H9 (cell line): Measurements from ENCODE around the gene LRCH1. TPM values are rescaled to one million over a fixed set of nuclear protein-coding genes. Genes with fewer than 3 reads are reported as not detected.

Source experiments
- DNase-seq: peaks from one replicate; pipeline ENCODE4 v3.0.0-alpha.2; 2017
- H2AFZ ChIP-seq: one replicate; pipeline ENCODE4 v1.6.1; 2013; ENCODE audit warnings: mild to moderate bottlenecking, low read length, control low read depth, moderate library complexity
- H2AK5ac ChIP-seq: 2 replicates; pipeline ENCODE4 v1.6.1; 2013; ENCODE audit warnings: low read length, control low read depth, mixed read lengths; ENCODE audit not compliant: insufficient read length
- H2BK120ac ChIP-seq: one replicate; pipeline ENCODE4 v1.6.1; 2013; ENCODE audit warnings: low read depth, mild to moderate bottlenecking, low read length, control low read depth, inconsistent platforms; ENCODE audit not compliant: poor library complexity, severe bottlenecking
- H2BK12ac ChIP-seq: 2 replicates; pipeline ENCODE4 v1.6.1; 2013; ENCODE audit warnings: low read length, control low read depth, mixed read lengths, low read depth; ENCODE audit not compliant: insufficient read length
- H2BK15ac ChIP-seq: 2 replicates; pipeline ENCODE4 v1.6.1; 2013; ENCODE audit warnings: low read depth, low read length, control low read depth
- H2BK20ac ChIP-seq: one replicate; pipeline ENCODE4 v1.6.1; 2013; ENCODE audit warnings: low read depth, mild to moderate bottlenecking, low read length, control low read depth, inconsistent platforms; ENCODE audit not compliant: poor library complexity, severe bottlenecking
- H2BK5ac ChIP-seq: 2 replicates; pipeline ENCODE4 v1.6.1; 2013; ENCODE audit warnings: low read length, control low read depth, mixed read lengths; ENCODE audit not compliant: insufficient read length
- H3K14ac ChIP-seq: 2 replicates; pipeline ENCODE4 v1.6.1; 2013; ENCODE audit warnings: low read length, control low read depth; ENCODE audit not compliant: insufficient read depth
- H3K18ac ChIP-seq: 2 replicates; pipeline ENCODE4 v1.6.1; 2013; ENCODE audit warnings: low read depth, mild to moderate bottlenecking, mixed read lengths, low read length, control low read depth; ENCODE audit not compliant: insufficient read length
- H3K23ac ChIP-seq: 2 replicates; pipeline ENCODE4 v1.6.1; 2013; ENCODE audit warnings: low read length, control low read depth, mixed read lengths, low read depth; ENCODE audit not compliant: insufficient read length
- H3K23me2 ChIP-seq: 2 replicates; pipeline ENCODE4 v1.6.1; 2013; ENCODE audit warnings: low read depth, mild to moderate bottlenecking, mixed read lengths, low read length, control low read depth; ENCODE audit not compliant: insufficient read length, poor library complexity, severe bottlenecking
- H3K27ac ChIP-seq: 2 replicates; pipeline ENCODE4 v1.5.1; 2013; ENCODE audit warnings: low read length, control low read depth, mixed read lengths, low read depth; ENCODE audit not compliant: insufficient read length
- H3K27me3 ChIP-seq: 2 replicates; pipeline ENCODE4 v1.6.1; 2013; ENCODE audit warnings: low read length, control low read depth, inconsistent platforms; ENCODE audit not compliant: insufficient read depth
- H3K4ac ChIP-seq: 2 replicates; pipeline ENCODE4 v1.6.1; 2013; ENCODE audit warnings: low read depth, mild to moderate bottlenecking, control low read depth, inconsistent platforms, low read length, moderate library complexity
- H3K4me1 ChIP-seq: 2 replicates; pipeline ENCODE4 v1.6.1; 2013; ENCODE audit warnings: low read length, control low read depth, inconsistent platforms; ENCODE audit not compliant: insufficient read depth
- H3K4me2 ChIP-seq: 2 replicates; pipeline ENCODE4 v1.6.1; 2013; ENCODE audit warnings: low read length, control low read depth, mixed read lengths; ENCODE audit not compliant: insufficient read length, insufficient read depth
- H3K56ac ChIP-seq: 2 replicates; pipeline ENCODE4 v1.6.1; 2013; ENCODE audit warnings: low read depth, mild to moderate bottlenecking, mixed read lengths, low read length, control low read depth; ENCODE audit not compliant: insufficient read length
- H3K79me1 ChIP-seq: 2 replicates; pipeline ENCODE4 v1.6.1; 2013; ENCODE audit warnings: low read depth, mild to moderate bottlenecking, moderate library complexity, low read length, control low read depth, inconsistent platforms; ENCODE audit not compliant: insufficient read depth, poor library complexity, severe bottlenecking
- H3K79me2 ChIP-seq: 2 replicates; pipeline ENCODE4 v1.6.1; 2013; ENCODE audit warnings: low read length, control low read depth, inconsistent platforms; ENCODE audit not compliant: insufficient read depth
- H3K9ac ChIP-seq: 2 replicates; pipeline ENCODE4 v1.6.1; 2013; ENCODE audit warnings: low read length, control low read depth, mixed read lengths; ENCODE audit not compliant: insufficient read length; ENCODE audit errors: extremely low read depth
- H3K9me3 ChIP-seq: one replicate; pipeline ENCODE4 v1.6.1; 2013; ENCODE audit warnings: low read depth, low read length, inconsistent platforms; ENCODE audit not compliant: control insufficient read depth
- H3T11ph ChIP-seq: one replicate; pipeline ENCODE4 v1.6.1; 2013; ENCODE audit warnings: mild to moderate bottlenecking, low read length, control low read depth, inconsistent platforms
- H4K20me1 ChIP-seq: one replicate; pipeline ENCODE4 v1.6.1; 2013; ENCODE audit not compliant: control insufficient read depth, insufficient read length, insufficient read depth
- H4K5ac ChIP-seq: 2 replicates; pipeline ENCODE4 v1.6.1; 2013; ENCODE audit warnings: low read depth, mild to moderate bottlenecking, mixed read lengths, low read length, control low read depth; ENCODE audit not compliant: insufficient read length
- H4K8ac ChIP-seq: replicated peaks from 2 replicates; pipeline ENCODE4 v1.6.1; 2013; ENCODE audit warnings: low read length, control low read depth, mixed read lengths, low read depth; ENCODE audit not compliant: insufficient read length
- H4K91ac ChIP-seq: 2 replicates; pipeline ENCODE4 v1.6.1; 2013; ENCODE audit warnings: low read depth, mild to moderate bottlenecking, moderate library complexity, mixed read lengths, low read length, control low read depth; ENCODE audit not compliant: insufficient read length
- H3K27ac Mint-ChIP-seq, 3 experiments: 2 replicates in 2 of 3; 3 replicates in 1 of 3; pipeline ENCODE4 v1.8.0; 2020 to 2021; ENCODE audit warnings: mixed read lengths in 3 of 3, mild to moderate bottlenecking in 1 of 3, moderate library complexity in 1 of 3
- H3K27me3 Mint-ChIP-seq: 2 replicates; pipeline ENCODE4 v1.8.0; 2021; ENCODE audit warnings: low read depth, mild to moderate bottlenecking, moderate library complexity, mixed read lengths
- H3K36me3 Mint-ChIP-seq, 3 experiments: 2 replicates in 2 of 3; 3 replicates in 1 of 3; pipeline ENCODE4 v1.8.0; 2020 to 2021; ENCODE audit warnings: low read depth in 3 of 3, mixed read lengths in 3 of 3; ENCODE audit not compliant: insufficient read depth in 1 of 3
- H3K4me1 Mint-ChIP-seq, 2 experiments: 2 replicates each; pipeline ENCODE4 v1.8.0; 2020; ENCODE audit warnings: mixed read lengths in 2 of 2
- H3K4me3 Mint-ChIP-seq, 2 experiments: 2 replicates in 1 of 2; 3 replicates in 1 of 2; pipeline ENCODE4 v1.8.0; 2020 to 2021; ENCODE audit warnings: mild to moderate bottlenecking in 2 of 2, mixed read lengths in 2 of 2, moderate library complexity in 1 of 2
- H3K9me3 Mint-ChIP-seq, 2 experiments: 2 replicates in 1 of 2; 3 replicates in 1 of 2; pipeline ENCODE4 v1.8.0; 2020; ENCODE audit warnings: mild to moderate bottlenecking in 2 of 2, mixed read lengths in 2 of 2, moderate library complexity in 1 of 2
- WGBS: extraction: QIAGEN DNeasy Blood & Tissue Kit; methylation state at CpG from one replicate; pipeline ENCODE4 v1.1.7; 2013; ENCODE audit warnings: missing lambda C conversion rate, low lambda C conversion rate, mixed read lengths; ENCODE audit not compliant: insufficient read length; ENCODE audit errors: extremely low coverage; 5-methylcytosine and 5-hydroxymethylcytosine counted together
- total RNA-seq: library from RNA; stranded (reverse); gene quantifications from 2 replicates; pipeline ENCODE4 v1.2.1, GENCODE V29; 2021
- TF ChIP-seq, protein P1 (sequence below): fragments of 200-600 bp; sonication (generic); conservative IDR thresholded peaks from 3 replicates; pipeline ENCODE4 v1.8.0; 2021; ENCODE audit warnings: antibody characterized with exemption, mild to moderate bottlenecking

The LRCH1 gene
- total RNA-seq, 1 experiment from 2014 or later: 8.0 TPM

DNA sequence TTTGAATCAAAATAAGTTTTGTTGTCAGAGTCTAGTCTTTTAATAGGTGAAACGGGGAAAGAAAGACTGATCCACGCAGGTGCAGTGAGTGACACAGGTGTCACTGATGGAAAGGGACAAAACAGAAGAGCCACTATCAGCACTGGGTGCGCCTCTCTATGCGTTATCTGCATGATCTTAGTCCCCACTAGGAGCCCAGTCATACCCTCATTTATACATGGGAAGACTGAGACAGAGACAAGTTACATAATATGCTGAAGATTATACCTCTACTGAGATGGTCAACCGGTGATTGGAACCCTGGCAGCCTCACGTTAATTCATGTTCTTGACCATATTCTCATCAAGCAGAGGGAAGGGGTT, 3.4 kb downstream of the LRCH1 start:
- H3K79me2 ChIP-seq: peaks cover 14% of the 10 kb centered on the region; the same call in 1 of the 2 replicates
- TF ChIP-seq, protein P1, sequence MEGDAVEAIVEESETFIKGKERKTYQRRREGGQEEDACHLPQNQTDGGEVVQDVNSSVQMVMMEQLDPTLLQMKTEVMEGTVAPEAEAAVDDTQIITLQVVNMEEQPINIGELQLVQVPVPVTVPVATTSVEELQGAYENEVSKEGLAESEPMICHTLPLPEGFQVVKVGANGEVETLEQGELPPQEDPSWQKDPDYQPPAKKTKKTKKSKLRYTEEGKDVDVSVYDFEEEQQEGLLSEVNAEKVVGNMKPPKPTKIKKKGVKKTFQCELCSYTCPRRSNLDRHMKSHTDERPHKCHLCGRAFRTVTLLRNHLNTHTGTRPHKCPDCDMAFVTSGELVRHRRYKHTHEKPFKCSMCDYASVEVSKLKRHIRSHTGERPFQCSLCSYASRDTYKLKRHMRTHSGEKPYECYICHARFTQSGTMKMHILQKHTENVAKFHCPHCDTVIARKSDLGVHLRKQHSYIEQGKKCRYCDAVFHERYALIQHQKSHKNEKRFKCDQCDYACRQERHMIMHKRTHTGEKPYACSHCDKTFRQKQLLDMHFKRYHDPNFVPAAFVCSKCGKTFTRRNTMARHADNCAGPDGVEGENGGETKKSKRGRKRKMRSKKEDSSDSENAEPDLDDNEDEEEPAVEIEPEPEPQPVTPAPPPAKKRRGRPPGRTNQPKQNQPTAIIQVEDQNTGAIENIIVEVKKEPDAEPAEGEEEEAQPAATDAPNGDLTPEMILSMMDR: no peak
- H2BK15ac ChIP-seq: no peak overlapping the region
- no peak overlapping the region for H3K14ac ChIP-seq
- H4K91ac ChIP-seq: no peak overlapping the region
- H3K9ac ChIP-seq: no peak overlapping the region
- H3K4ac ChIP-seq: no peak overlapping the region
- H3K56ac ChIP-seq: no peak overlapping the region
- peaks cover 17% of the 10 kb centered on the region for H3K23me2 ChIP-seq
- Mint-ChIP-seq H3K9me3 (no peaks in the 10 kb centered on the region), H3K27me3 (peaks cover 15% of the 10 kb centered on the region), H3K4me3 (no peak overlapping the region), H3K36me3 (no peaks in the 10 kb centered on the region), H3K27ac (no peak overlapping the region), H3K4me1 (peaks cover 17 to 22% of the 10 kb centered on the region in 2 experiments)
- H3K4me2 ChIP-seq: no peak overlapping the region
- H3K79me1 ChIP-seq: peaks cover 2% of the 10 kb centered on the region
- no peak overlapping the region for H2BK120ac ChIP-seq
- no peak for DNase-seq
- peaks cover 4% of the 10 kb centered on the region; the same call in 1 of the 2 replicates for H3K27me3 ChIP-seq
- no peak overlapping the region for H3K23ac ChIP-seq
- H3K9me3 ChIP-seq: no peaks in the 10 kb centered on the region
- no peak overlapping the region for H4K5ac ChIP-seq
- no peak overlapping the region for H3K18ac ChIP-seq
- no peak overlapping the region for H2BK5ac ChIP-seq
- H4K8ac ChIP-seq: no peak overlapping the region
- H3K27ac ChIP-seq: no peak overlapping the region
- WGBS: no CpG with 5 or more reads among the region's 6 CpGs
- no peak overlapping the region for H2BK20ac ChIP-seq
- 0 out of 2 replicates have a peak, but pooled peaks cover 1% of the 10 kb centered on the region for H3K4me1 ChIP-seq
- H2AFZ ChIP-seq: no peak overlapping the region
- H2AK5ac ChIP-seq: no peak overlapping the region
- H2BK12ac ChIP-seq: no peak overlapping the region
- no peaks in the 10 kb centered on the region for H4K20me1 ChIP-seq
- H3T11ph ChIP-seq: no peak overlapping the region
